Measurements from ENCODE around the gene COL27A1. TPM values are rescaled to one million over a fixed set of nuclear protein-coding genes. Genes with fewer than 3 reads are reported as not detected.

COL27A1 gene
- total and polyA plus RNA-seq, 2 donors (not counting 1 experiment from before 2014, with no cell fraction given): 0.16 to 0.27 TPM

DNA sequence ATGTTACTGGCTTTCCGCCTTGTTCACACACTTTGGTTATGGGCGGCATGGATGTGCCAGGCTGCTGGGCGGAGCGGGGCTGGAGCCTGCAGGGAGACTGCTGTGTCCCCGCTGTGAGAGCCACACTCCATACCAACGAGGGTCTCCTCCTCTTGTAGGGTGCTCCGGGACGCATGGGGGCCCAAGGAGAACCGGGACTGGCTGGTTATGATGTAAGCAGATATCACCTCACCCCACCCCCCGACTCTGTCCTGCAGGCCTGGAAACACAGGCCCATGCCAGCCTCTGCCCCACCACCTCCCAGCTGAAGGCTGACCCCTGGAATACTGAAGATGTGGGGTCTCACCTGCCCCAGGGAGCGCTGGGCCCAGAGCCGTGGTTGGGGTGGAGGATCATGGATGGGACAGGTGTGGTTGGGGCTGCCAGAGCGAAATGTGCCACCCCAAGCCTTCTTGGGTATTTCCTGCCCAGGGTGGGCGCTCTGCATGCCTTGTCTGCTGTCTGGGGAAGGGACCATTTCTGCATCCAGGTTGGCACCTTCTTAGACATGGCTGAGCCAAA lies 128.3 kb downstream of the COL27A1 start:
- TF ChIP-seq, protein P1, sequence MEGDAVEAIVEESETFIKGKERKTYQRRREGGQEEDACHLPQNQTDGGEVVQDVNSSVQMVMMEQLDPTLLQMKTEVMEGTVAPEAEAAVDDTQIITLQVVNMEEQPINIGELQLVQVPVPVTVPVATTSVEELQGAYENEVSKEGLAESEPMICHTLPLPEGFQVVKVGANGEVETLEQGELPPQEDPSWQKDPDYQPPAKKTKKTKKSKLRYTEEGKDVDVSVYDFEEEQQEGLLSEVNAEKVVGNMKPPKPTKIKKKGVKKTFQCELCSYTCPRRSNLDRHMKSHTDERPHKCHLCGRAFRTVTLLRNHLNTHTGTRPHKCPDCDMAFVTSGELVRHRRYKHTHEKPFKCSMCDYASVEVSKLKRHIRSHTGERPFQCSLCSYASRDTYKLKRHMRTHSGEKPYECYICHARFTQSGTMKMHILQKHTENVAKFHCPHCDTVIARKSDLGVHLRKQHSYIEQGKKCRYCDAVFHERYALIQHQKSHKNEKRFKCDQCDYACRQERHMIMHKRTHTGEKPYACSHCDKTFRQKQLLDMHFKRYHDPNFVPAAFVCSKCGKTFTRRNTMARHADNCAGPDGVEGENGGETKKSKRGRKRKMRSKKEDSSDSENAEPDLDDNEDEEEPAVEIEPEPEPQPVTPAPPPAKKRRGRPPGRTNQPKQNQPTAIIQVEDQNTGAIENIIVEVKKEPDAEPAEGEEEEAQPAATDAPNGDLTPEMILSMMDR (IDR thresholded peaks at IDR 0.05): no peak
- TF ChIP-seq EZH2 (IDR thresholded peaks at IDR 0.05; ENCODE audit: borderline replicate concordance, insufficient read depth, low read depth, low read length, poor library complexity, severe bottlenecking): no peak
- no peaks in the 10 kb centered on the region for H3K36me3 ChIP-seq (replicated peaks in 1 of 2; ENCODE audit: control extremely low read depth in 1 of 2, control insufficient read depth in 1 of 2, extremely low read depth in 1 of 2, insufficient read depth in 2 of 2, low read length in 1 of 2)
- 90% methylated on average over 9 of the region's 14 CpGs for WGBS (ENCODE audit: insufficient coverage)
- Mint-ChIP-seq H3K27ac (no peak overlapping the region), H3K4me3 (no peak overlapping the region), H3K27me3 (peaks cover 6% of the 10 kb centered on the region), H3K9me3 (ENCODE audit: insufficient read depth) (no peaks in the 10 kb centered on the region), H3K4me1 (no peaks in the 10 kb centered on the region)
- no peak for ATAC-seq (ENCODE audit: low read depth)
- H4K20me1 ChIP-seq (ENCODE audit: control insufficient read depth, insufficient read depth, low read length, poor library complexity, severe bottlenecking): no peaks in the 10 kb centered on the region
- ChIA-PET CTCF (no interaction called here), POLR2A (interaction anchor here (0.6 kb wide), 1 partner anchor 479 kb away, joined by 3 read pairs; no protein-coding TSS in a partner anchor)
- intact Hi-C loops (cut with micrococcal nuclease): no loop called here
- H3K9ac ChIP-seq (ENCODE audit: low read length): no peak overlapping the region
- H3K4me3 ChIP-seq (ENCODE audit: control extremely low read depth in 1 of 5, extremely low read depth in 1 of 5, insufficient read depth in 1 of 5, low read depth in 2 of 5, low read length in 4 of 5): no peak overlapping the region
- no peak overlapping the region for H2AFZ ChIP-seq (ENCODE audit: insufficient read depth, low read depth, low read length, poor library complexity, severe bottlenecking)
- no peak for DNase-seq
- H3K27me3 ChIP-seq (replicated peaks in 1 of 4; ENCODE audit: control extremely low read depth in 1 of 4, control insufficient read depth in 3 of 4, insufficient read depth in 4 of 4, low read length in 3 of 4): no peaks in the 10 kb centered on the region
- H3K27ac ChIP-seq (ENCODE audit: low read length in 2 of 2): no peak overlapping the region
- no peak overlapping the region for H3K4me2 ChIP-seq (replicated peaks; ENCODE audit: low read depth, low read length, poor library complexity, severe bottlenecking)
- no peaks in the 10 kb centered on the region for H3K9me3 ChIP-seq (ENCODE audit: control extremely low read depth in 1 of 3, control insufficient read depth in 2 of 3, insufficient read depth in 1 of 3, low read length in 2 of 3)
- no peaks in the 10 kb centered on the region for H3K4me1 ChIP-seq (ENCODE audit: control insufficient read depth in 2 of 2, insufficient read depth in 2 of 2, low read length in 2 of 2)
- no peaks in the 10 kb centered on the region for H3K79me2 ChIP-seq (ENCODE audit: control insufficient read depth, insufficient read depth, low read length)

DNA sequence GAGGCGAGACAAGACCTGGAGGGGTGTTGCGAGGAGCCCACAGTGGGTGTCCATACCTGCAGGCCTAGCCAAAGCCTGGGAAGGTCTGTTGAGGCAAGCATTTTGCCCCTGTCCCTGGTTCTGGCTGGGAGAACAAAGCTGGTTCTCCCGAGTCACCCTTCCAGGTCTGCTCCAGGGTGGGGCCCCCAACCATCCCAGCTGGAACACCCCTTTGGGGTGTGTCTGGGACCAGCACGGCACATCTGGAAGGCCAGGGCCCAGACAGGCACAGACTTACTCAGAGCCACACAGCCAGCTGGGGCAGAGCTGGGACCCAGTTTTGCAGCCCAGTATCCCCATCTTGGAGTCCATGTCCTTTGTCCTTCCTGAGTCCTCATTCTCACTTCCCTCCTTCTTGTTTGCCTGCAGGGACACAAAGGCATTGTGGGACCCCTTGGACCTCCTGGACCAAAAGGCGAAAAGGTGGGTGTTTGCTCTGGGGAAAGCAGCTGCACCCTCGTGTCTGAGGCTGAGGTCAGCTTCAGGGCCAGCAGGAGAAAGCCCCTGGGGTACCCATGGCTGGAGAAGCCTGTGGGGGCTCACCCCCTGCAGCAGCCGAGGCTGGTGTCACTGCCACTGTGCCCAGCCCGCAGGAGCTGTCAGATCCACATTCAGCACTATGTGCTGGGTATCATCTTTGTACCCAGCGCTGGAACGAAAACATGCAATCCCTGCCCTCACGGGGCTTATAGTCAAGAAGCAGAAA lies 129.2 kb downstream of the COL27A1 start:
- no peaks in the 10 kb centered on the region for H3K4me1 Mint-ChIP-seq
- Histone ChIP-seq H3K79me2 (ENCODE audit: control insufficient read depth, insufficient read depth, low read length) (no peaks in the 10 kb centered on the region), H4K20me1 (ENCODE audit: control insufficient read depth, insufficient read depth, low read length, poor library complexity, severe bottlenecking) (no peaks in the 10 kb centered on the region), H3K27ac (ENCODE audit: low read length in 2 of 2) (no peak overlapping the region), H2AFZ (ENCODE audit: insufficient read depth, low read depth, low read length, poor library complexity, severe bottlenecking) (no peak overlapping the region), H3K9ac (ENCODE audit: low read length) (no peak overlapping the region), H3K36me3 (replicated peaks in 1 of 2; ENCODE audit: control extremely low read depth in 1 of 2, control insufficient read depth in 1 of 2, extremely low read depth in 1 of 2, insufficient read depth in 2 of 2, low read length in 1 of 2) (no peaks in the 10 kb centered on the region), H3K4me2 (replicated peaks; ENCODE audit: low read depth, low read length, poor library complexity, severe bottlenecking) (no peak overlapping the region), H3K27me3 (replicated peaks in 1 of 4; ENCODE audit: control extremely low read depth in 1 of 4, control insufficient read depth in 3 of 4, insufficient read depth in 4 of 4, low read length in 3 of 4) (no peaks in the 10 kb centered on the region), H3K4me1 (ENCODE audit: control insufficient read depth in 2 of 2, insufficient read depth in 2 of 2, low read length in 2 of 2) (no peaks in the 10 kb centered on the region), H3K9me3 (ENCODE audit: control extremely low read depth in 1 of 3, control insufficient read depth in 2 of 3, insufficient read depth in 1 of 3, low read length in 2 of 3) (no peaks in the 10 kb centered on the region), H3K4me3 (ENCODE audit: control extremely low read depth in 1 of 5, extremely low read depth in 1 of 5, insufficient read depth in 1 of 5, low read depth in 2 of 5, low read length in 4 of 5) (no peak overlapping the region)
- no peak overlapping the region for H3K27ac Mint-ChIP-seq
- H3K27me3 Mint-ChIP-seq: peaks cover 6% of the 10 kb centered on the region
- no peaks in the 10 kb centered on the region for H3K9me3 Mint-ChIP-seq (ENCODE audit: insufficient read depth)
- TF ChIP-seq, protein P1 (IDR thresholded peaks at IDR 0.05): no peak
- no peak for TF ChIP-seq EZH2 (IDR thresholded peaks at IDR 0.05; ENCODE audit: borderline replicate concordance, insufficient read depth, low read depth, low read length, poor library complexity, severe bottlenecking)
- DNase-seq: no peak
- no peak for ATAC-seq (ENCODE audit: low read depth)
- ChIA-PET CTCF (no interaction called here), POLR2A (interaction anchor here (0.6 kb wide), 1 partner anchor 480 kb away, joined by 3 read pairs; no protein-coding TSS in a partner anchor)
- no peak overlapping the region for H3K4me3 Mint-ChIP-seq
- intact Hi-C loops (cut with micrococcal nuclease): no loop called here
- 85% methylated on average over 11 of the region's 11 CpGs for WGBS (ENCODE audit: insufficient coverage)
